OCI-LY3 (cell line): ENCODE results near the gene RBM20.

Source experiments
- EZH2phosphoT487 ChIP-seq: fragments of 200-600 bp; shearing (Covaris generic); IDR thresholded peaks from 2 replicates; pipeline ENCODE4 v1.6.1; 2018; ENCODE audit warnings: antibody characterized with exemption, mixed run types, low read depth
- TF ChIP-seq, protein P1 (sequence below): fragments of 200-600, 300-600 bp; sonication (generic); IDR thresholded peaks from 2 replicates; pipeline ENCODE4 v1.5.1; 2014; ENCODE audit warnings: antibody characterized with exemption, low read length, low read depth

DNA sequence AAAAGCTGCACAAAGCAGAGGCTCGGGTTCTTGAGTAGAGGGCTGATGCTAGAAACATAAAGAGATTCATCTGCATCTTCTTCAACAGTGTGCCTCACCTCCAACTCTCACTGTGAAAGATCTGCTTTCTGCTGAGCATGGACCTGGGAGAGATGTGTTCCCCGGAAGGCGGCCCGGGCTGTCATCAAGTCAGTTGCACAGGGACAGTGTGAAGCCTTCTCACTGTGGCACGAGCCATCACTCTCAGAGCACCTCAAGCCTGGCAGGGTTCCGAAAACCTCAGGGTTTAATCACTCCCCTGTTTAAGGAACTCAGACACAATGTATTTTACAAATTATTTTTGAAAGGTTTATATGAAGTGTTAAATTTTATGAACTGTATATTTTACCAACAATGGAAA is 98.7 kb downstream of the RBM20 start:
- TF ChIP-seq, protein P1, sequence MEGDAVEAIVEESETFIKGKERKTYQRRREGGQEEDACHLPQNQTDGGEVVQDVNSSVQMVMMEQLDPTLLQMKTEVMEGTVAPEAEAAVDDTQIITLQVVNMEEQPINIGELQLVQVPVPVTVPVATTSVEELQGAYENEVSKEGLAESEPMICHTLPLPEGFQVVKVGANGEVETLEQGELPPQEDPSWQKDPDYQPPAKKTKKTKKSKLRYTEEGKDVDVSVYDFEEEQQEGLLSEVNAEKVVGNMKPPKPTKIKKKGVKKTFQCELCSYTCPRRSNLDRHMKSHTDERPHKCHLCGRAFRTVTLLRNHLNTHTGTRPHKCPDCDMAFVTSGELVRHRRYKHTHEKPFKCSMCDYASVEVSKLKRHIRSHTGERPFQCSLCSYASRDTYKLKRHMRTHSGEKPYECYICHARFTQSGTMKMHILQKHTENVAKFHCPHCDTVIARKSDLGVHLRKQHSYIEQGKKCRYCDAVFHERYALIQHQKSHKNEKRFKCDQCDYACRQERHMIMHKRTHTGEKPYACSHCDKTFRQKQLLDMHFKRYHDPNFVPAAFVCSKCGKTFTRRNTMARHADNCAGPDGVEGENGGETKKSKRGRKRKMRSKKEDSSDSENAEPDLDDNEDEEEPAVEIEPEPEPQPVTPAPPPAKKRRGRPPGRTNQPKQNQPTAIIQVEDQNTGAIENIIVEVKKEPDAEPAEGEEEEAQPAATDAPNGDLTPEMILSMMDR, result no peak
- no peak for TF ChIP-seq EZH2phosphoT487
